Left renal pelvis (tissue), 4 donors: ENCODE results near the gene STYXL1. TPM values are rescaled to one million over a fixed set of nuclear protein-coding genes. Genes with fewer than 3 reads are reported as not detected.
A peak's percentile ranks its signal among the peaks of the same experiment; 100 is the strongest.
"Not testable (repeated sequence)": the region's sequence is repeated elsewhere in the genome, so short reads cannot be mapped to it uniquely, and the experiment has no call there.

ENCODE experiments used
- DNase-seq, 4 donors: peaks; one replicate each; pipeline ENCODE4 v3.0.0-alpha.2; 2013; ENCODE audit warnings: low read depth in 4 of 4, low spot score in 3 of 4
- polyA plus RNA-seq, 4 donors: library from polyadenylated mRNA; unstranded; fragments of 120-200 nt; gene quantifications; one replicate each; pipeline ENCODE4 v1.2.1, GENCODE V29; 2013; ENCODE audit not compliant: insufficient read length in 4 of 4

Gene STYXL1, protein sequence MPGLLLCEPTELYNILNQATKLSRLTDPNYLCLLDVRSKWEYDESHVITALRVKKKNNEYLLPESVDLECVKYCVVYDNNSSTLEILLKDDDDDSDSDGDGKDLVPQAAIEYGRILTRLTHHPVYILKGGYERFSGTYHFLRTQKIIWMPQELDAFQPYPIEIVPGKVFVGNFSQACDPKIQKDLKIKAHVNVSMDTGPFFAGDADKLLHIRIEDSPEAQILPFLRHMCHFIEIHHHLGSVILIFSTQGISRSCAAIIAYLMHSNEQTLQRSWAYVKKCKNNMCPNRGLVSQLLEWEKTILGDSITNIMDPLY
- polyA plus RNA-seq, result 10 to 100 TPM; 27.3 to 55.3 (median 38.9) TPM

DNA sequence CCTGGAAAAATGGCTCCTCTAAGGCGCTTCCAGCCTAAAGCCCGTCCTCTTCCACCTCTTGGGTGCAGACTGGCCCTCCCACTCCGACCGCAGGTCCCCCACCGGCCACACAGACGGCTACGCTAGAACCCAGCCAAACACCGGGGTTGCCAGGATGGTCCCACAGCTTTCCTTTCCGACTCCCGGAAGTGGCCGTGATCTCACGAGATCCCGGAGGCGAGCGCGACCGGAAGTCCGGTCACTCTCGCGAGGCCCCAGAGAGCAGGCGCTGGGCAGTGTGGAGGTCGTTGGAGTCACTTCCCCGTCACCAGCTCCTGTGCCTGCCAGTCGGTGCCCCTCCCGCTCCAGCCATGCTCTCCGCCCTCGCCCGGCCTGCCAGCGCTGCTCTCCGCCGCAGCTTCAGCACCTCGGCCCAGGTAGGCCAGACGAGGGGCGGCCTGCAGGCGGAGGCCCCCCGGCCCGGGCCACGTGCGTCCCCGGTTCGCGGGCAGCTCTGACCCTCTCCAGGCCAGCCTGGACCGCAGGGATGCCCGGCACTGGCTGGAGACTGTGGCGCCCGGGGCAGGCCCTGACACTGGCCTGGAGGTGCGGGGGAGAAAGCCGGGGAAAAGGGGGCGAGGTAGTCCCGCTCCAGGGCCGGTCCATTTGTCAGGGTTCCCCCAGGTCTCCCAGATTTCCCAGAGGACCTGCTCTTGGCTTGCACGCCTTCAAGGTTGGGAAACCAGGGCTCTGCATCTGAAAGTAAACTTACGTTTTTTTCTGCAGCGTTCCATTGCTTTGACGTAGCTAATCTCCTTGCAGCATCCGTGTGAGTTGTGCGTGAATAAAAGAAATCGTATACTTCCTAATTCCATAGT lies at the start of gene STYXL1, which contains the start of gene MDH2:
TSS of gene STYXL1 (minus strand) at position 190 of the 857 bp plus-strand sequence. CDS start 17,477 bp downstream, outside the sequence.
TSS of gene MDH2 (plus strand) at position 296 of the 857 bp plus-strand sequence. CDS start at position 351, 55 bp downstream.
- peak; percentile 85 to 91 (median 90) for DNase-seq

DNA sequence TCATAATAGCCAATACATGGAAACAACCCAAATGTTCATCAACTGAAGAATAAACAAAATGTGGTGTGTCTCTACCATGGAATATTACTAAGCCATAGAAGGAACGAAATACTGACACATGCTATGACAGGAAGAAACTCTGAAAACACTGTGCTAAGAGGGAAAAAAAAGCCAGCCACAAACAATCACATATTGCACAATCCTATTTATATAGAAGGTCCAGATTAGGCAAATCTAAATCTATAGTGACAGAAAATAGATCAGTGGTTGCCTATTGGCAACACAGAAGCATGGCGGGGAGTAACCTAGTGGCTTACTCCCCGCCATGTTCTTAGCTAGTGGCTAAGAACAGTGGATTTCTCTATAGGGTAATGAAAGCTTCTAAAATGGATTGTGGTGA lies 48.1 kb upstream of the STYXL1 start:
- no peak for DNase-seq

DNA sequence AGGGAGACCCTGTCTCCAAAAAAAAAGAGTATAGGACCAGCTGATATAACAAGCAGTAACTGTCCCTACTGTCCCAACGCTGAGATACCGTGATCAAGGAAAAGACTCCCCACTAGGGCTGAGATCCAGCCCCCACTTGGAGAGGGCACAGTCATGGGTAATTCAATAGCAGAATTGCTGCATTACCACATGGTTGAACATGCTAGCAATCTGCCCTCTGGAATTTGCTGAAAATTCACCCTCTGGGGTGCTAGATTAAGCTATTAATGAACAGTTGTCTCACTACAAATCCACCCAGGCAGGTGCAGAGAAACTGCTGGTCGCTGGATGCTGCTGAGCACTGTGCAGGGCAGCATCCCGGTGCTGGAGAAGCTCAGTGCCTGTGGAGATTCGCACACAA lies 46.5 kb upstream of the STYXL1 start:
- DNase-seq, result not testable (repeated sequence)

DNA sequence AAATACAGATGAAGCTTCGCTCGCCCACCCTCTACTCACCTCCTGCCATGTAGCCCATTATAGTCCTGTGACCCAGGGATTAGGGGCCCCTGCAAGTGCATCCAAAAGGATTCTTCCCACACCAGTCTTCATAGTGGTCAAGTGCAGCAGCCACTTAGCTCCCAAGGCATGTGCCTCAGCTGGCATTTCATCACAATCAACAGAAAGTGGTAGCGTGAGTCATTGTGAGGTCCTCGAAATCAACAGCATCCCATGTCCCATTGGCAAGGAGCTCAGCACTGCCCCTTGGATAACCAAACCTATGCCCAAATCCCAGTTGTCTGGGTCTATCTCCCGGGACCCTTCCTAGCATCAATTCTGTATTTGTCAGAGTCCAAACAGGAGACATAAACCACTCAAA lies 45.7 kb upstream of the STYXL1 start:
- DNase-seq, result not testable (repeated sequence)

DNA sequence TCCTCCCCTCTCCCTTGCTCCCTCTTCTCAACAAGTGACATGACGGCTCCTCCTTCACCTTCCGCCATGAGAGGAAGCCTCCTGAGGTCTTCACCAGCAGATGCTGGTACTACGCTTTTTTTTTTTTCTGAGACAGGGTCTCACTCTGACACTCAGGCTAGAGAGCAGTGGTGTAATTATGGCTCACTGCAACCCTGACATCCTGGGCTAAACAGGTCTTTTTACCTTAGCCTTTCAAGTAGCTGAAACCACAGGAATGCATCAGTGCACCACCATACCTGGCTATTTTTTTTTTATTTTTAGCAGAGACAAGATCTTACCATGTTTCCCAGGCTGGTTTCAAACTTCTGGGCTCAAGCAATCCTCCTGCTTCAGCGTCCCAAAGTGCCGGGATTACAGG lies 43.7 kb upstream of the STYXL1 start:
- DNase-seq, result no peak

DNA sequence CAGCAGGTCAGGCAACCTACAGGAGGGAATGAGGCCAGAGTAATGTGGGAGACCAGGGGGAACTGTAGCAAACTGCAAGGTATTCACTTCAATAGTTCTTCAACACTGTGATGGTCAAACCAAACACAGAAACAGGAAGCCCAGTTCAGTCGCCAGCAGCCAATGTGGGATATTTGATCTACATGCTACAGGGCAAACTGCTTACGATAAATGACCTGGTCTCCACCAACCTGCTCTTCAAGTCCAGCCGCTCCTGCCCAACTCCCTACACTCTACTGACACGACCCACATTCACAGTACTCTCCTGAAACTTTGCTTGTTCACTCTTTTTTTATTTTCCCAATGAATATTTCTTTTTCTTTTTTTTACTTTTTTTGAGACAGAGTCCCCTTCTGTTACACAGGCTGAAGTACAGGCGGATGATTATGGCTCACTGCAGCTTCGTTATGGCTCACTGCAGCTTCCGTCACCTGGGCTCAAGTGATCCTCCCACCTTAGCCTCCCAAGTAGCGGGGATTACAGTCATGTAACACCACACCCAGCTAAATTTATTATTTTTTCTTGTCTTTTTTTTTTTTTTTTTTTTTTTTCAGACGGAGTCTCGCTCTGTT lies 42.2 kb upstream of the STYXL1 start:
- DNase-seq, result no peak

DNA sequence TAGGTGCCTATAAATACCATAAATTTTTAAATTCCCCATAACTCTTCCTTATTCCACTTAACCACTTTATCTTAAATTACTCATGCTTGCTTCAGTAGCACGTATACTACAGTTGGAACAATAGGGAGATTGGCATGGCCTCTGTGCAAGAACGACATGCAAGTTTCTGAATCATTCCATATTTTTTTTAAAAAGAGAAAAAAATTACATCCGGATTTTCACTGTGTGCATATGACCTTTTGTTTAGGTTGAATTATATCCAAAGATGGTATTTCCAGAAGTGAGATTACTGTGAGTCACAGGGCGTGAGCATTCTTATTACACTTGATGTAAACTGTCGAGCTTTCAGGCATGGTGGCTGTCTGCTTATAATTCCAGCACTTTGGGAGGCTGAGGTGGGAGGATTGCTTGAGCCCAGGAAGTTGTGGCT lies 39.6 kb upstream of the STYXL1 start:
- not testable (repeated sequence) for DNase-seq

DNA sequence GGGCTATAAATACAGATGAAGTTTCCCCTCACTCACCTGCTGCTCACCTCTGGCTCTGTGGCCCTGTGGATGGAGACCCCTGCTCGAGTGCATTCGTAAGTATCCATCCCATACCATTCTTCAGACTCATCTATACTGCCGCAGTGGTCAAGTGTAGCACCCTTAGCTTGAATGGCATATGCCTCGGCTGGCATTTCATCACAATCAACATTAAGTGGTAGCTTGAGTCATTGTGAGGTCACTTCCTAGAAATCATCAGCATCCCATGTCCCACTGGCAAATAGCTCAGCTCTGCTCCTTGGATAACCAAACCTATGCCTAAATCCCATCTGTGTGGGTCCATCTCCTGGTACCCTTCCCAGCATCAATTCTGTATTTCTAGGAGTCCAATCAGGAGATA lies 38.3 kb upstream of the STYXL1 start:
- DNase-seq, result no peak

DNA sequence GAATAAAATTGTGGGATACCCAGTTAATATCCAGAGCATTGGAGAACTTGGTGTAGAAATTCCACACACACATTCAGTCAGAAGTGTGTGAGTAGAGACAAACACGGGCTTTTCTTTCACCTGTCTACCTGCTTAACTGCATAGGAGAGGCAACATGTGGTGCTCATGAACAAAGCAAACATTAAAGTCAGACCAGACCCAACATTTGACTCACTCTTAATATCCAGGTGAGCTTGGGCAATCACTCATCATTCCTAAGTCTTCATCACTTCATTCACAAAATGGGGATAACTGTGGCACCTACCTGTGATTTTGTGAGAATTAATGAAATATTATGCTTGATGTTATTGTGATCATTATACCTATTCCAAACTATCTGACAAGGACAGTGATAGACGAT lies 36.3 kb upstream of the STYXL1 start:
- not testable (repeated sequence) for DNase-seq

DNA sequence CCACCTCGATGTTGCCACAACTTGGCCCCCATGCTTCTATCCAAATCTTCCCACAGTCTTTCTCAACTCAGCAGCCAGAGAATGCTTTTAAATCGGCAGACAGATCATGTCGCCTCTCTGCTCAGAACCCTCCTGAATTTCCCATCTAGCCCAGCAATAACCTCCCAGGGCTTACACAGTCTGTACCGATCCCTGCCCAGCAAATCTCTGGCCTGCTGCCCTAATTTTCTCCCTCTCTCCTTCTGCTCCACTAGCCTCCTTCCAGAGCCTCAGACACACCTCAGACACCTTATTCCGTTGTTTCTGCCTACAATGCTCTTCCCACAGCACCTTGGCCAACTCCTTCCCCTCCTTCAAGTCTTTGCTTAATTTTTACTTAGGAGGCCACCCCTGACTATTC lies 32.4 kb upstream of the STYXL1 start:
- DNase-seq, result no peak

DNA sequence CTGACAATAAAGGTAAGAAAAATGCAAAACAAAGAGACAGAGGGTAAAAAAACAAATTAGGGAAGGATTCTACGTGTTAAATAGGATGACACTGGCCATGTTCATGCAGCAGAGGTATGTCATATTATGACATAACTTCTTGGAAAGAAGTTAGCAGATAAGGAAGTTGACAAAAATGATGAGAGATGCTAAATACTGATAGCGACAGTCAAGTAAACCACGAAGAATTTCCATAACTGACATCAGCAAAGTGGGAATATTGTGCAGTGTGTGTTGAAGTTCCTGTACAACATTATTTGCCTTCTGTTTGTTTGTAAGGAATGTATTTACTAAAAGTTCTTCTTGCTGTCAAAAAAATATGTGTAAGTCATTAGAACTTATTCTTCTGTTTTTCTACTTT lies 29.6 kb upstream of the STYXL1 start:
- no peak for DNase-seq

DNA sequence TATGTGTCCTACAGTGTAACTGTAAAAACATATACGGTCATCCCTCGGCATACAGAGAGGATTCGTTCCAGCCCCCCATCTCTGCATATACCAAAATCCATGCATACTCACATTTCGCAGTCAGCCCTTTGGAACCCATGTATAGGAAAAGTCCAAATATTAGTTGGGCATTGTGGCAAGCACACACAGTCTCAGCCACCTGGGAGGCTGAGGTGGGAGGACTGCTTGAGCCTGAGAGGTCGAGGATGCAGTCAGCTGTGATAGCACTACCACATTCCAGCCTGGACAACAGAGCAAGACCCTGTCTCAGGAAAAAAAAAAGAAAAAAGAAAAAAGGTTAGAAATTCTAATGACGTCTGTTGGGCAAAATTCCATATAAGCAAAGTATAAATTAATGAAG lies 29.2 kb upstream of the STYXL1 start:
- DNase-seq, result no peak

DNA sequence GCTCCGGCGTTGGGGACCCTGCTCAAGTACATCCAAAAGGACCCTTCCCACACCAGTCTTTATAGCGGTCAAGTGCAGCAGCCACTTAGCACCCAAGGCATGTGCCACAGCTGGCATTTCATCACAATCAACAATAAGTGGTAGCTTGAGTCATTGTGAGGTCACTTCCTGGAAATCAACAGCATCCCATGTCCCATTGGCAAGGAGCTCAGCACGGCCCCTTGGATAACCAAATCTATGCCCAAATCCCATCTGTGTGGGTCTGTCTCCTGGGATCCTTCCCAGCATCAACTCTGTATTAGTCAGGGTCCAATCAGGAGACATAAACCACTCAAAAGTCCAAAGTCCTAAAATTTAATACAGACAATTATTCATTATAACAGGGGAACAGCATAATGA lies 27.2 kb upstream of the STYXL1 start:
- DNase-seq, result no peak

DNA sequence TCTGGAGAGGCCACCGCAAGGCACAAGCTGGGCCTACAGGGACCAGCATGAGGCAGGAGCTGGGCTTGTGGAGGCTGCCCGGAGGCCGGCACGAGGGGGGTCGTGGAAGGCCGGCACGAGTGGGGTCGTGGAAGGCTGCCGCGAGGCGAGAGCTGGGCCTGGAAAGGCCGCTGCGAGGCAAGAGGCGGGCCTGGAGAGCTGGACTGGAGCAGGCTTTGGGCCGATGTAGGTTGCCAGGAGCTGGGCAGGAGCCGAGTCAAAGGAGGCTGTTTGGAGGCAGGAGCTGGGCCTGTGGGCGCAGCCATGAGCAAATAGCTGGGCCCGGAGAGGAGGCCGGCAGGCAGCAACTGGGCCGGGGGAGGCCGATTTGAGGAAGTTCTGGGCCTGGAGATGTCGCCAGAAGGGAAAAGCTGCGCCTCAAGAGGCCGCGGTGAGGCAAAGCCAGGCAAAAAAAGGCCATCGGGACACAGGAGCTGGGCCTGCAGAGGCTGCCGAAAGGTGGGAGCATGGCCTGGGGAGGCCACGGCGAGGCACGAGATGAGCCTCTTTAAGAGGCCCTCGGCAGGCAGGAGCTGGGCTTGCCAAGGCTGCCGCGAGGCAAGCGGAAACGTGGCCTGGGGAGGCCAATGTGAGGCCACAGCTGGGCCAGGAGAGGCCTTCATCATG lies 26.6 kb upstream of the STYXL1 start:
- no peak for DNase-seq

DNA sequence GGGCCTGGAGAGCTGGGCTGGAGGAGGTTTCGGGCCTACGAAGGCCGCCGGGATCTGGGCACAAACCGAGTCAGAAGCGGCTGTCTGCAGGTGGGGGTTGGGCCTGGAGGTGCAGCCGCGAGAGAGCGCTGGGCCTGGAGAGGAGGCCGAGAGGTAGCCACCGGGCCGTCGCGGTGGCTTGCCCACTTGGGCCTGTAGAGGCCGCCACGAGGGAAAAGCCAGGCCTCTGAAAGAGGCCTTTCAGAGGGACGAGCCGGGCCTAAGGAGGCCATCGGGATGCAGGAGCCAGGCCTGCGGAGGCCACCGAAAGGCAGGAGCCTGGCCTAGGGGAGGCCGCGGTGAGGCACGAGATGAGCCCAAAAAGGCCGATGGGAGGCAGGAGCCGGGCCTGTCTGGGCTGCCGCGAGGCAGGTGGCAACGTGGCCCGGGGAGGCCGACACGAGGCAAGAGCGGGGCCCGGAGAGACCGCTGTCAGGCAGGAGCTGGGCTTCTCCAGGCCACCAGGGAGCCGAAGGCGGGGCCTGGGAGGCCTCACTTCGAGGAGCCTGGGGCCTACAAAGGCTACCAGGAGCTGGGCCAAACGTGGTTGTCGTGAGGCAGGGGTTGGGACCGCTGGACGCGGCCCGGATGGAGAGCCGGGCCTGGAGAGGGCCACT lies 25.7 kb upstream of the STYXL1 start:
- no peak for DNase-seq

DNA sequence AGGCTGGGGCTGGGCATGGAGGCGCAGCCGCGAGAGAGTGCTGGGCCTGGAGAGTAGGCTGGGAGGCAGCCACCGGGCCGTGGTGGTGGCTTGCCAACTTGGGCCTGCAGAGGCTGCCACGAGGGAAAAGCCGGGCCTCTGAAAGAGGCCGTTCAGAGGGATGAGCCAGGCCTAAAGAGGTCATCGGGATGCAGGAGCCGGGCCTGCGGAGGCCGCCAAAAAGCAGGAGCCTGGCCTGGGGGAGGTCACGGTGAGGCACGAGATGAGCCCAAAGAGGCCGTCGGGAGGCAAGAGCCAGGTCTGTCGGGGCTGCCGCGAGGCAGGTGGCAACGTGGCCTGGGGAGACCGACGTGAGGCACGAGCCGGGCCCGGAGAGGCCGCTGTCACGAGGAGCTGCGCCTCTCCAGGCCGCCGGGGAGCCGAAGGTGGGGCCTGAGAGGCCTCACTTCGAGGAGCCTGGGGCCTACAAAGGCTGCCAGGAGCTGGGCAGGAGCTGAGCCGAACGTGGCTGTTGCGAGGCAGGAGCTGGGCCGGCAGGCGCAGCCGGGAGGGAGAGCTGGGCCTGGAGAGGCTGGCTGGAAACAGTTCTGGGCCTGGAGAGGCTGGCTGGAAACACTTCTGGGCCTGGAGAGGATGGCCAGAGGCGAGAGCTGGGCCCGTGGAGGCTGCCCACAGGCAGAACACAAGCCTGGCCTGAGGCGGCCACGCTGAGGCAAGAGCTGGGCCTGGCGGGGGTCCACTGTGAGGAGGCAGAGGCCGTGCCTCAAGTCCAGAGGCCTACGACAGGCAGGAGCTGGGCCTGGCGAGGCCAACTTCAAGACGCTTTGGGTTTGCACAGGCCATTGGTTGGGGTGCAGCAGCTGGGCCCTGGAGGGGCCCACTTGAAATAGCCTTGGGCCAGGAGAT lies 24.7 kb upstream of the STYXL1 start:
- DNase-seq, result no peak

DNA sequence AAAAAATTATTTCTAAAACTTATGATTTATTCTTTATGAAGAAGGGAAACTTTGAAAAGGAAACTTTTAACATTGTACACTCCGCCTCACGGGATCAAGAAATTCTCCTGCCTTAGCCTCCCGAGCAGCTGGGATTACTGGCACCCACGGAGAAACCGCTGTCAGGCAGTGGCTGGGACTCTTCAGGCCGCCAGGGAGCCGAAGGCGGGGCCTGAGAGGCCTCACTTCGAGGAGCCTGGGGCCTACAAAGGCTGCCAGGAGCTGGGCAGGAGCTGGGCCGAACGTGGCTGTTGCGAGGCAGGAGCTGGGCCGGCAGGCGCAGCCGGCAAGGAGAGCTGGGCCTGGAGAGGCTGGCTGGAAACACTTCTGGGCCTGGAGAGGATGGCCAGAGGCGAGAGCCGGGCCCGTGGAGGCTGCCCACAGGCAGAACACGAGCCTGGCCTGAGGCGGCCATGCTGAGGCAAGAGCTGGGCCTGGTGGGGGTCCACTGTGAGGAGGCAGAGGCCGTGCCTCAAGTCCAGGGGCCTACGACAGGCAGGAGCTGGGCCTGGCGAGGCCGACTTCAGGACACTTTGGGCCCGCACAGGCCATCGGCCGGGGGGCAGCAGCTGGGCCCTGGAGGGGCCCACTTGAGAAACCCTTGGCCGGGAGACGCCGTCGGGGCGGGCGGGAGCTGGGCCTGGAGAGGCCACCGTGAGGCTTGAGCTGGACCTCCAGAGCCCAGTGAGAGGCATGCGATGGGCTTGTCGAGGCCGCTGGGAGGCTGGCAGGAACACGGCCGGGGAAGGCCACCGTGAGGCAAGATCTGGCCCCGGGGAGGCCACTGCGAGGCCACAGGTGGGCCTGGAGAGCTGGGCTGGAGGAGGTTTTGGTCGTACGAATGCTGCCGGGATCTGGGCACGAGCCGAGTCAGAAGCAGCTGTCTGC lies 23.8 kb upstream of the STYXL1 start:
- no peak for DNase-seq

DNA sequence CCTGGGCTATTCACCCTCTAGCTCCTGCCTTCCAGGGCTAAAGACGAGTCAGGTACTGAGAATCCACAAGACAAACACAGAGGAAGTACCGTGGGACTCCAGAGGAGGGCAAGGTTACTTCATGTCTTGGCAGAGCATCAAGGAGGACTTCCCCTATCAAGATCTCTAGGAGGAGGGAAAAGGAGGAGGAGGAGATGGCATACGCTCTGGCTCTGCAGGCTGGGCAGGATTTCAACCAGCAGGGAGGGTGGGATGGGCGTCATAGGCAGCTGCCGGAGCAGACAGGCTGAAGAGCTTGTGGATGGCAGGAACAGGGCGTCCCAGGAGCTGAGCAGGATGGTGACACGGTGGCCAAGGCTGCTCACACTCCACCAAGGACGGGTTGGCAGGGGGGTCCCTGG lies 21.4 kb upstream of the STYXL1 start:
- no peak for DNase-seq
